CD1c-positive myeloid dendritic cell (primary cell): ENCODE results near the gene CCR6.

ENCODE experiments used
- DNase-seq: peaks from one replicate; pipeline ENCODE4 v3.0.0-alpha.2; 2016; ENCODE audit errors: extremely low spot score

Gene CCR6

GRCh38 chr6:167098825-167099225 lies 24.1 kb upstream of the CCR6 start:
- no peak for DNase-seq

- DNase-seq, result peak; percentile 28
These were observed 23.2 kb upstream of the CCR6 start for GRCh38 chr6:167099707-167100106.

- no peak for DNase-seq
These were observed 22.6 kb upstream of the CCR6 start for GRCh38 chr6:167100241-167100674.

- no peak for DNase-seq
These were observed 20.6 kb upstream of the CCR6 start for GRCh38 chr6:167102318-167102717.

GRCh38 chr6:167103041-167103891 lies 19.6 kb upstream of the CCR6 start:
- DNase-seq, result no peak

- no peak for DNase-seq
These were observed 18.5 kb upstream of the CCR6 start for GRCh38 chr6:167104388-167104787.

- DNase-seq, result no peak
These were observed 17.8 kb upstream of the CCR6 start for GRCh38 chr6:167105060-167105459.

GRCh38 chr6:167106406-167106805 lies 16.5 kb upstream of the CCR6 start:
- no peak for DNase-seq

GRCh38 chr6:167107787-167108186 lies 15.1 kb upstream of the CCR6 start:
- DNase-seq, result no peak

- DNase-seq, result no peak
These were observed 14.6 kb upstream of the CCR6 start for GRCh38 chr6:167108278-167108677.

- no peak for DNase-seq
These were observed 13.2 kb upstream of the CCR6 start for GRCh38 chr6:167109651-167110050.

GRCh38 chr6:167111597-167111996 lies 11.3 kb upstream of the CCR6 start:
- no peak for DNase-seq

GRCh38 chr6:167112421-167112820 lies 10.5 kb upstream of the CCR6 start:
- DNase-seq, result no peak

- DNase-seq, result no peak
These were observed 9.7 kb upstream of the CCR6 start for GRCh38 chr6:167113047-167113754.

- no peak for DNase-seq
These were observed 8.7 kb upstream of the CCR6 start for GRCh38 chr6:167113935-167114910.

- DNase-seq, result no peak
These were observed 7.8 kb upstream of the CCR6 start for GRCh38 chr6:167115054-167115453.

- no peak for DNase-seq
These were observed 6.6 kb upstream of the CCR6 start for GRCh38 chr6:167116109-167116837.

GRCh38 chr6:167116838-167117228 lies 6.1 kb upstream of the CCR6 start:
- DNase-seq, result no peak

- DNase-seq, result no peak
These were observed 4.9 kb upstream of the CCR6 start for GRCh38 chr6:167118006-167118405.

- no peak for DNase-seq
These were observed 4.1 kb upstream of the CCR6 start for GRCh38 chr6:167118839-167119238.
